ENCODE results near the gene DENND1C. TPM values are rescaled to one million over a fixed set of nuclear protein-coding genes. Genes with fewer than 3 reads are reported as not detected.

Gene DENND1C, protein sequence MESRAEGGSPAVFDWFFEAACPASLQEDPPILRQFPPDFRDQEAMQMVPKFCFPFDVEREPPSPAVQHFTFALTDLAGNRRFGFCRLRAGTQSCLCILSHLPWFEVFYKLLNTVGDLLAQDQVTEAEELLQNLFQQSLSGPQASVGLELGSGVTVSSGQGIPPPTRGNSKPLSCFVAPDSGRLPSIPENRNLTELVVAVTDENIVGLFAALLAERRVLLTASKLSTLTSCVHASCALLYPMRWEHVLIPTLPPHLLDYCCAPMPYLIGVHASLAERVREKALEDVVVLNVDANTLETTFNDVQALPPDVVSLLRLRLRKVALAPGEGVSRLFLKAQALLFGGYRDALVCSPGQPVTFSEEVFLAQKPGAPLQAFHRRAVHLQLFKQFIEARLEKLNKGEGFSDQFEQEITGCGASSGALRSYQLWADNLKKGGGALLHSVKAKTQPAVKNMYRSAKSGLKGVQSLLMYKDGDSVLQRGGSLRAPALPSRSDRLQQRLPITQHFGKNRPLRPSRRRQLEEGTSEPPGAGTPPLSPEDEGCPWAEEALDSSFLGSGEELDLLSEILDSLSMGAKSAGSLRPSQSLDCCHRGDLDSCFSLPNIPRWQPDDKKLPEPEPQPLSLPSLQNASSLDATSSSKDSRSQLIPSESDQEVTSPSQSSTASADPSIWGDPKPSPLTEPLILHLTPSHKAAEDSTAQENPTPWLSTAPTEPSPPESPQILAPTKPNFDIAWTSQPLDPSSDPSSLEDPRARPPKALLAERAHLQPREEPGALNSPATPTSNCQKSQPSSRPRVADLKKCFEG
- 10 to 100 TPM; 59.8 to 61.1 TPM for total RNA-seq

- CTCF ChIA-PET, result interaction anchor here (0.6 to 2.7 kb wide), 12 partner anchors 9 to 290 kb away, joined by 3 to 11 read pairs (median 4); partner anchors contain the start of genes KHSRP and SLC25A23
- POLR2A ChIA-PET, result interaction anchor here (0.5 to 1.7 kb wide), 14 partner anchors 8 to 319 kb away, joined by 3 to 10 read pairs (median 3); partner anchors contain the start of genes GTF2F1, KHSRP, TUBB4A and VAV1
These were observed at the start of gene DENND1C for GRCh38 chr19:6481541-6482342. DENND1C (minus strand) TSS chr19:6481787; CDS start chr19:6481695, 92 bp downstream.

GRCh38 chr19:6530386-6531162, 49.0 kb upstream of the DENND1C start, which contains the start of gene TNFSF9:
TNFSF9 (plus strand) TSS chr19:6531026; CDS start chr19:6531037, 11 bp downstream.
- POLR2A ChIA-PET, result interaction anchor here (0.6 to 1.2 kb wide), 2 partner anchors 8 to 133 kb away, joined by 3 to 5 read pairs; no protein-coding TSS in a partner anchor
- CTCF ChIA-PET, result interaction anchor here (0.9 to 1.4 kb wide), 4 partner anchors 8 to 333 kb away, joined by 3 to 5 read pairs (median 4); partner anchors contain the start of gene VAV1

DNA sequence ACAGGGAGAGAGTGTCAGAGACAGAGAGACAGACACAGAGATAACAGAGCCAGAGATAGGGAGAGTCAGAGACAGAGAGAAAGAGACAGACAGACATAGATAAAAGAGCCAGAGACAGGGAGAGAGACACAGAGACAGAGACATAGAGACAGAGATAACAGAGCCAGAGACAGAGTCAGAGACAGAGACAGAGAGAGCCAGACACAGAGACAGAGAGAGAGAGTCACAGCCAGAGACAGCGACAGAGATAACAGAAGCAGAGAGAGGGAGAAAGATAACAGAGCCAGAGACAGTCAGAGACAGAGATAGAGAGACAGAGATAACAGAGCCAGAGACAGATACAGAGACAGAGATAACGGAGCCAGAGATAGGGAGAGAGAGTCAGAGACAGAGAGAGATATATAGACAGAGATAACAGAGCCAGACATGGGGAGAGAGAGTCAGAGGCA, 48.4 kb upstream of the DENND1C start:
- ChIA-PET POLR2A (interaction anchor here (1.2 kb wide), 1 partner anchor 8 kb away, joined by 5 read pairs; no protein-coding TSS in a partner anchor), CTCF (interaction anchor here (1.2 to 1.4 kb wide), 2 partner anchors 243 to 334 kb away, joined by 3 to 5 read pairs; partner anchors contain the start of gene VAV1)

GRCh38 chr19:6529351-6529750, 47.8 kb upstream of the DENND1C start:
- ChIA-PET CTCF (no interaction called here), POLR2A (no interaction called here)

DNA sequence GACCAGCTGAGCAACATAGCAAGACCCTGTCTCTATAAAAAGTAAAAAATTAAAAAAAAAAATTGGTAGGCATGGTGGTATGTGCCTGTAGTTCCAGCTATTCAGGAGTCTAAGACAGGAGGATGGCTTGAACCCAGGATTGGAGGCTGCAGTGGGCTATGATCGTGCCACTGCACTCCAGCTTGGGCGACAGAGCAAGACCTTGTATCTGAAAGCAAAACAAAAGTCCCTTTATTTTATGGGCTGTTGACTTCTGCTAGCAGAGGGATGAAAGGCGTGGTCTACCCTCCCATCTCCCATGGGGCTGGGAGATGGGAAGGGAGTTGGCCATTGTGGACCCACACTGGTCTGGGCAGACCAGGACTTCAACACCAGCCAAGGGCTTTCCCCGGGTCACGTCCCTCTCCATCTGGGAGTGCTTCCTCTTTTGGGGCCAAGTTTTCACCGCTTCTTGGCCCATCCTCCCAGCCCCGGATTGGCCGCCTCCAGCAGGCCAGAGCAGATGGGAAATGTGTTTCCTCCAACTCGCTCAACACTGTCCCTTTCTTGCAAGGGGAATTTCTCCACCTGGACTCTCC, 47.0 kb upstream of the DENND1C start:
- CTCF ChIA-PET, result no interaction called here
- POLR2A ChIA-PET, result no interaction called here

DNA sequence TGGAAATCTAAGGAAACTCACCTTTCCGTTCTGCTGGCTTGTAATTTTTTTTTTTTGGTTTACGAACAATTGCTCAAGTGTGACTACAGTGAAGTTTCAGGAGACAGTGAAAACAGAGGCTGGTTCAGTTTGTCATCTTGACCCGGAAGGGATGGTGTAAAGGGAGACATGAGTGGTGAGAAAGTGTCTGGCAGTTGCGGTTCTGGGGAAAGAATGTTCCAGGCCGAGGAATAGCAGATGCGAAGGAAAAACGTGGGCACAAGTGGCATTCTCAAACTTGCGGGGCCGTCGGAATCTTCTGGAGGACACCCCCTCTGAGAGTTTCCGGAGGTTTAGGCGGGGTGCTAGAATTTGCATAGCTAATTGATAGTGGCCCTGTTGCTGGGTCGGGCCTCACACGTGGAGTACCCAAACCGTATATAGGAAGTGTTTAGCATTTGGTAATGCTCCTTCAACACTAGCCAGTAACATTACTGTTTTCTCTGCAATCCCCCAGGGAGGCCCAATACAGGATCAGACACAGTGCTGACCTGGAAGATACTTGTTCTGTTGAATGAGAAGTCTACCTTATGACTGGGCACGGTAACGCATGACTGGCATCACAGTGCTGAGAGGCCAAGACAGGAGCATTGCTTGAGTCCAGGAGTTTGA, 46.4 kb upstream of the DENND1C start:
- POLR2A ChIA-PET, result no interaction called here
- CTCF ChIA-PET, result no interaction called here

- ChIA-PET POLR2A (interaction anchor here (0.6 kb wide), 1 partner anchor 424 kb away, joined by 4 read pairs; no protein-coding TSS in a partner anchor), CTCF (interaction anchor here (0.9 kb wide), 1 partner anchor 109 kb away, joined by 3 read pairs; no protein-coding TSS in a partner anchor)
These were observed 42.7 kb upstream of the DENND1C start for GRCh38 chr19:6524311-6524710.

DNA sequence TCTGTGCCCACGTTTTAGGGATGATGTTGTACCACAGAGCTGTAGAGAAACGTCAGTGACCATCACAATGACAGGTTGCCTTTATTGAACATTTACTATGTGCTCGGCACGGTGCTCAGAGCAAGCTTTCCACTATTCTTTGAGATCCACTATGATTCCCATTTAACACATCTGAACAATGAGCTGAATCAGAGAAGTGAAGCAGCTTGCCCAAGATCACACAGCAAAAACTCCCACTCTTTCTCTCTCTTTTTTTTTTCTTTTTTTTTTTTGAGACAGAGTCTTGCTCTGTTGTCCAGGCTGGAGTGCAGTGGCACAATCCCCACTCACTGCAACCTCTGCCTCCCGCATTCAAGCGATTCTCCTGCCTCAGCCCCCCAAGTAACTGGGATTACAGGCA, 41.1 kb upstream of the DENND1C start:
- ChIA-PET POLR2A (interaction anchor here (0.6 to 1.5 kb wide), 2 partner anchors 8 to 17 kb away, joined by 3 to 5 read pairs; partner anchors contain the start of gene TNFSF9), CTCF (interaction anchor here (0.6 to 1.9 kb wide), 5 partner anchors 8 to 341 kb away, joined by 3 to 5 read pairs (median 3); partner anchors contain the start of gene TNFSF9)

GRCh38 chr19:6521718-6522646, 40.4 kb upstream of the DENND1C start:
- CTCF ChIA-PET, result interaction anchor here (0.6 to 1.9 kb wide), 6 partner anchors 9 to 341 kb away, joined by 3 to 5 read pairs (median 3); partner anchors contain the start of gene TNFSF9
- POLR2A ChIA-PET, result interaction anchor here (0.6 to 1.5 kb wide), 3 partner anchors 9 to 163 kb away, joined by 3 to 6 read pairs (median 5); partner anchors contain the start of gene TNFSF9

DNA sequence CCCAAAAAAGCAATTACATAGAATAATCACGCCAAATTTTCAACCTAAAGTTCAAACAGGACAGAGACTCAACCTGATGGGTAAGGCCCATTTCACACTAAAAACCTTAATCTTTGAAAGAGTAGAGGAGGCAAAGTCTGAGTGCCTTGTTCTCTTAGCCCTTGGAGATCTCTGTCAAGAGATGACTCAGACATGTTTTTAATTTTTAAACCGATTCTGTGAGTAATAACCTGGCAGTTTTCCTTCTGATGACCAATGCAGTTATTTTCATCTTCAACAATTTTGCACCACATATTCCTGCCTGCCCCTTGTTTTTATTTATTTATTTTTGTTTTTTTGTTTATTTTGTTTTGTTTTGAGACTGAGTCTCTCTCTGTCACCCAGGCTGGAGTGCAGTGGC, 37.7 kb upstream of the DENND1C start:
- ChIA-PET POLR2A (no interaction called here), CTCF (interaction anchor here (1.1 to 1.7 kb wide), 3 partner anchors 17 to 344 kb away, joined by 3 to 4 read pairs (median 3); no protein-coding TSS in a partner anchor)

GRCh38 chr19:6518145-6518911, 36.7 kb upstream of the DENND1C start:
- POLR2A ChIA-PET, result no interaction called here
- CTCF ChIA-PET, result interaction anchor here (0.7 to 2.2 kb wide), 9 partner anchors 13 to 428 kb away, joined by 3 to 11 read pairs (median 3); no protein-coding TSS in a partner anchor

DNA sequence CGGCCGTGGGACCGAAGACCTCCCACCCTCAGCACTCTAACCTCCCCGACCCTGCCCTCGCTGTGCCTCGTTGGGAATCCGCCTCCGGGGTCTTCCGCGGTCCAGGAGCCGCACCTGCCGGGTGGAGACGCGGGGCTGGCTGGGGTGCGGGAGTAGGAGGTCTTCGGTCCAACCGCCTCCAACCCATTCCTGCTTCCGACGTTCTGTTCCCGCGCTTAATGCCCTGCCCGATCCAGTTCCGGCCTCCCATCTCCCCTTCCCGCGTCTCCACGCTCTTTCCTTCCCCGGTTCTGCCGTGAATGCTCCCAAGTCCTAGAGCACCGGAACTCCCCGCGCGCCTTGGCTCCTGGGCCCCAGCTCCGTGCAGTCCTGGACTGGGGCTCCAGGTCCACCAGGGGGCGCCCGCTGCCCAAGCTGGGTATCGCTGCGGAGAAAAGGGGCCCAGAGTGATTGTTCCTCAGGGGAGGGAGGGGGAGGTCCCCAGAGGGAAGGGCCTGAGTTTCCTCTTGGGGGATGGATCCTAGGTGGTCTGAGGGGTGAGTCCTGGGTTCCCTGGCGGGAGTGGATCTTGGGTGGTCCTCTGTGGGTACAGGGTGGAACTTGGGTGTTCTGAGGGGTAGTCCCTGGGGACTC, 35.2 kb upstream of the DENND1C start:
- POLR2A ChIA-PET, result interaction anchor here (0.6 to 0.7 kb wide), 2 partner anchors 16 to 86 kb away, joined by 3 read pairs; no protein-coding TSS in a partner anchor
- CTCF ChIA-PET, result interaction anchor here (0.6 to 2.2 kb wide), 34 partner anchors 12 to 351 kb away, joined by 3 to 15 read pairs (median 4); partner anchors contain the start of genes DENND1C and TRIP10

DNA sequence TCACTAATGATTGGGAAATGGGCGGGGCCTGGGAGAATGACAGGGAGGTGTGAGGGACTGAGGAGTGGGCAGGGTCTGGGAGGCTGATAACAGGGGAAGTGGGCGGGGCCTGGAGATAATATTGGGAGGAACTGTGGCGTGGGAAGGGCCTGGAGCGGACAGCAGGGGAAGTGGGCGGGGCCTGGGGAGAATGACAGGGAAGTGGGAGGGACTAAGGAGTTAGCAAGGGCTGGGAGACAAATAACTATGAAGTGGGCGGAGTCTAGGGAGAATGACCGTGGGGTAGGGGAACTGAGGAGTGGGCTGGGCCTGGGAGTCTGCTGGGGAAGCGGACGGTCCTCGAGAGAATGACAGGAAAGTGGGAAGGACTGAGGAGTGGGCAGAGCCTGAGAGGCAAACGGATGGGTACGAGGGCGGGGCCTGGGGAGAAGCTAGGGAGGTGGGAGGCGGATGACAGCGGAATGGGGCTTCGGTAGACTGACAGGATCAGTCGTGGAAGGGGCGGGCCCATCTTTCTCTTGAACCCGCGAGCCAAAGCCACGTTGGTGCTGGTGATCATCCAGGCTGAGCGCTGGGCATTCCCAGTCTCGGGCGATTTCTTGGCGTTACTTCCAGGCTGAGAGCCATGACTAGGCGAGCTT, 34.6 kb upstream of the DENND1C start:
- ChIA-PET CTCF (interaction anchor here (0.6 to 2.2 kb wide), 33 partner anchors 11 to 352 kb away, joined by 3 to 15 read pairs (median 4); partner anchors contain the start of genes DENND1C and TRIP10), POLR2A (interaction anchor here (0.6 kb wide), 1 partner anchor 17 kb away, joined by 3 read pairs; no protein-coding TSS in a partner anchor)

Measured in activated CD8-positive, alpha-beta memory T cell treated with anti-CD3 and anti-CD28 coated beads for 36 hours (primary cell).